Stimulated activated CD4-positive, alpha-beta T cell treated with anti-CD3 and anti-CD28 coated beads, Interleukin-4, amount 100 ng/mL, for 48 hours (primary cell): ENCODE data around the gene KDM3B.
A peak's percentile ranks its signal among the peaks of the same experiment; 100 is the strongest.
"Not testable (repeated sequence)": the region's sequence is repeated elsewhere in the genome, so short reads cannot be mapped to it uniquely, and the experiment has no call there.

ENCODE experiments used
- DNase-seq, 2 donors: peaks; one replicate each; pipeline ENCODE4 v3.0.0-alpha.2; 2020; ENCODE audit warnings: low read depth in 2 of 2

Gene KDM3B

DNA sequence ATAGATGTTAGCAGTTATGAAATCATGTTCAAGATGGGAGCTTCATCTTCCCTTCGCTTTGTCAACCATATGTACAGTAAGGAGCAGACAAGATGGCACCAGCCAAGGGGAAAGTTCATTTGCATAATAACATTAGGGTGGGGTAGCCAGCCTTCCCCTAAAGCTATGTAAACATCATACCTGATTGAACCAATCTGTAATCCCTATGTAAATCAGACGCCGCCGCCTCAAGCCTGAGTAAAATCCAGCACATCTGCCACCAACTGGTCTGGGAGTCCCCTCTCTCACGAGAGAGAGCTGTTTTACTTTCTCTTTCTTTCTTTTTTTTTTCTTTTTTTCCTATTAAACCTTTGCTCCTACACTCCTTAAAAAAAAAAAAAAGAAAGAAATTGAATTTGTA, 55.5 kb downstream of the KDM3B start:
- DNase-seq: no peak

DNA sequence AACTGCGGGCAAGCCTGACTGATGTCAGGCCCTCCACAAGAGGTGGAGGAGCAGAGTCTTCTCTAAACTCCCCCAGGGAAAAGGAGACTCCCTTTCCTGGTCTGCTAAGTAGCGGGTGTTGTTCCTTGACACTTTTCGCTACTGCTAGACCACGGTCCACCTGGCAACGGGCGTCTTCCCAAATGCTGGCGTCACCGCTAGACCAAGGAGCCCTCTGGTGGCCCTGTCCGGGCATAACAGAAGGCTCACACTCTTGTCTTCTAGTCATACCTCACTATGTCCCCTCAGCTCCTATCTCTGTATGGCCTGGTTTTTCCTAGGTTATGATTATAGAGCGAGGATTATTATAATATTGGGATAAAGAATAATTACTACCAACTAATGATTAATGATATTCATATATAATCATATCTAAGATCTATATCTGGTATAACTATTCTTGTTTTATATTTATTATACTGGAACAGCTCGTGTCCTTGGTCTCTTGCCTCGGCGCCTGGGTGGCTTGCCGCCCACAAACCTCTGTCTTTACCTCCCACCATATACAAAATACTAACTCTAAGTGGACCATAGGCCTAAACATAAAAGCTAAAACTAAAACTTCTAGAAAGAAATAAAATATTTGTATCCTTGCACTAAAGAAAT, 58.6 kb downstream of the KDM3B start:
- DNase-seq: not testable (repeated sequence)

DNA sequence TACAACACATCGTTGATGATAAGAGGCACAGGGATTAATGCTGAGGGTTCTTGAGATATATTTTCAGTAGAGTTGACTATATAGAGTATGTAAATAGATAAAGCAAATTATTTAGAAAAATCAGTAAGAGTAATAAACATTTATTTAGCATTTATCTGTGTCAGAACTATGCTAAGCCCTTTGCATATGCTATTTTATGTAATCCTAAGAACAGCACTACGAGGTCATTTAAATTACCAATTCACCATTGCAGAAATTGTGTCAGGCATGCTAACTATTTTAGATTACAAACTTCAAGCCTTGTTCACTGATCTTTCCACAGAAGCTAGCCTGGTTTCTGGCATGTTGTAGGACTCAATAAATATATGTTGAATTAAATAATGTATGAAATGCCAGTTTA, 66.0 kb downstream of the KDM3B start:
- DNase-seq: no peak

DNA sequence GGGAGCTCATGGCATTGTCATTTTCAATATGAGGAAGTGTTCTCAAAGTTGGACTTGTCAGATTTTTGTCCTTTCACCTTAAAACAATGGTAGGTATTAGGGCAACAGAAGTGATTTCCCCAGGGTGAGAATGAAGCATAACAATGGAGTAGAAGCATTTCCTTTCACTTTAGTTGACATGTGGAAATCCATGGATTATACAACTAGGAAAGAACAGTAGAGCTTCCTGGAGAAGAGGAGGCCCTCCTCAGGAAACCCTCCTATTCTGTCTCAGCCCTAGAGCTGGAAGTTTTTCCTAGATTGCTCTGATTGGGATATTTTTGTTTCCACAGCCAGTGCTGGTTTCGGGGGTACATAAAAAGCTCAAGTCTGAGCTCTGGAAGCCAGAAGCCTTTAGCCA, 72.6 kb downstream of the KDM3B start:
- DNase-seq: no peak

DNA sequence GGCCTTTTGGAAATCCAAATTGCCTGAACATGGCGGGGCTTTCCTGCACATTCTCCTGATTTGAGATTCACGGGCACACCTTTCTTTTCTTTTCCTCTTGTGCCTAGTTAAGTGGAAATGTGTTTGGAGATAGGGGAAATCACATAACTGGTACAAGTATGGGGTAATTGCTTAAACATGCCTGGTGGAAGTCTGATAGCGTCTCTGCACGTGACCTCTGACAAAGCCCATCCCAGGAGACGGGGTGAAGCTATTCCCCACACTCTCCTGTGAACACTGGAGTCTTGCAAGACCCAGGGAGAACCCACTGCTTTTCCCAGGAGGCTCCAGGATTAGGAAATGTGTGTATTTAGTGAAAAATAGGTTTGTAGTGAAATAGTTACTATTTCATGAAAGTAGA, 83.5 kb downstream of the KDM3B start:
- no peak for DNase-seq

DNA sequence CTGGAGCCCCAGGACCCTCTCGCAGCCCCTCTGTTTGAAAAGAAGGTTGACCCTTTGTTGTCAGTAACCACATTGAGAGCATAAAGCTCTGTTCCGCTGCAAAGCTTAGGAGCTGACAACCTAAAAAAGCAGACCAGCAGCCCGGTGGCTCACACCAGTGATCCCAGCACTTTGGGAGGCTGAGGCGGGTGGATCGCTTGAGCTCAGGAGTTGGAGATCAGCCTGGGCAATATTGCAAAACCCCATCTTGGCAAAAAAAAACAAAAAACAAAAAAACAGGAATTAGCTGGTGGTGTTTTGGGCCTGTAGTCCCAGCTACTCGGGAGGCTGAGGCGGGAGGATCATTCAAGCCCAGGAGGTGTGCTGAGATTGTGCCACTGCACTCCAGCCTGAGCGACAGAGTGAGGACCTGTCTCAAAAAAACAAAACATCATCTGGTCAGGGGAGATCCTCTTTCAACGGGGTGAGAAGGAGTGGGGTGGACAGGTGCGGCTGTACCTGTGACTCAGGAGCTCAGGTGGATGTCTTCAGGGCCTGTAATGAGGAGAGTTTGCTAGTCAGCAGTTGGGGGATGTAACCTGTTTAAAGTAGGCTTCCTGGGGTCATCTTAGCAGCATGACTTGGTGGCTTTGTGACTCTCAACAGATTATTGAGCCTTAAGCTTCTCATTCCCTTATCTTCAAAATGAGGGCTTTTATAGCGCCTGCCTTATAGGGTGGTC, 85.7 kb downstream of the KDM3B start:
- DNase-seq: no peak

DNA sequence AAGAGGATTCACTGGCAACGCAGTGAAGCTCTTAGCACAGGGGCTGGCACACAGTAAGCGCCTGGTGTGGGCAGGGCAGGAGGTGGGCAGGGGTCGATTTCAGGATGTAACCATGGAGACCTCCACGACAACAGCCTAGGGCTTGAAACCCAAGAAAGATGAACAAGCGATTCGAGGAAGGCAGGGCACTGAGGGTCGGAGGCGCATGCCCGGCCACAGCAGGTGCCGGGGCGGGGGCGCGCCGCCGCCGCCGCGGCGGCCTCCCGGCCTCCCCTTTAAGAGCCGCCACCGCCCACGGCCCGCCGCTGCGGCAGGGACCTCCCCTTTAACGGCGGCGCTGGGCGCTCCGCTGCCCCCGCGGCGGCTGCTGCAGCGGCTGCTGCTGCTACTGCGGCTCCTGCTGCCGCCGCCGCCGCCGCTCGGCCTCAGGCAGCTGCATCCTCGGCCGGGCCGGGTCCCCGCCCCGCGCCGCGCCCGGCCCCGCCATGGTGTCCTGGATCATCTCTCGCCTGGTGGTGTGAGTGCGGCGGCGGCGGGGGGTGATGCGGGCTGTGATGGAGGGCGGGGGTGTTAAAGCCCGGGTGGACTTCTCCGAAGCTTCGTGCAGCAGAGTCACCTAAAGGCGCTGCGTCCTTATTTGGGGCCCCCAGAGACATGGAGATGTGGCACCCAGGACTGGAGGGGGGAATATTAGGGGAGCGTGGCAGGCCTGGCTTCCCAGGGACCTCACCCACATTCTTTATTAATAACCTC, 86.4 kb downstream of the KDM3B start, which contains the start of gene REEP2:
Gene REEP2 (plus strand): TSS at position 334 of the 753 bp plus-strand sequence. CDS start 152 bp downstream, at position 486.
- peak; percentile 67 to 69 for DNase-seq

DNA sequence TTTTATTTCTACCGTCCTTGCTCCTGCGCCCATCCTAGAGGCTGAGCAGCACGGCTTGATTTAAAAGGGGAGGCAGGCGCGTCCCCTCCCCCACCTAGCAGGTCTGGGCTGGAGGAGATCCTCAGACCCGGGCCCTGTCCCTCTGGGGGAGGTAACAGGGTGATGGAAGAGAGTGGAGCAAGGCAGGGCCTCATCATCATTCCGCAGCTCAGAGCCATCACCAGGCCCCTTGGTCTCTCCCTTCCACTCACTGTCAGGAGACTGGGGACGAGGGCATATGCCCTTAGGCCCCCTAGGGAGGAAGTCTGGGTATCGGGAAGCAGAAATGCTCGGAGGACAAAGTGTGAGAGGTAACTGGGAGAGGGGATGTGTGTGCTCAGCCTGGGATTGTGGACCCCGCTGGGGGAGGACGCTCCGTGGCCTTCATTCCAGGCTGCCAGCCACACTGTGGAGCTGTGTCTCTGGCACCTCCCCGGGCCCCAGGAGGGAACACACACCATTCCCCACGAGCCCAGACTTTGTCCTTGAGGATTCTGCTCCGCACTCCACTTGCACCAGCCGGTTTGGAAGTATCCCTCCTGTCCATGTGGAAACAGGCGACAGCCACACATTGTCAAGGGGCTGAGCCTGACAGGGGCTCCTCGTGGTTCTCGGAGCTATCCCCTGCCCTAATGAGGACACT, 87.1 kb downstream of the KDM3B start:
- no peak for DNase-seq

DNA sequence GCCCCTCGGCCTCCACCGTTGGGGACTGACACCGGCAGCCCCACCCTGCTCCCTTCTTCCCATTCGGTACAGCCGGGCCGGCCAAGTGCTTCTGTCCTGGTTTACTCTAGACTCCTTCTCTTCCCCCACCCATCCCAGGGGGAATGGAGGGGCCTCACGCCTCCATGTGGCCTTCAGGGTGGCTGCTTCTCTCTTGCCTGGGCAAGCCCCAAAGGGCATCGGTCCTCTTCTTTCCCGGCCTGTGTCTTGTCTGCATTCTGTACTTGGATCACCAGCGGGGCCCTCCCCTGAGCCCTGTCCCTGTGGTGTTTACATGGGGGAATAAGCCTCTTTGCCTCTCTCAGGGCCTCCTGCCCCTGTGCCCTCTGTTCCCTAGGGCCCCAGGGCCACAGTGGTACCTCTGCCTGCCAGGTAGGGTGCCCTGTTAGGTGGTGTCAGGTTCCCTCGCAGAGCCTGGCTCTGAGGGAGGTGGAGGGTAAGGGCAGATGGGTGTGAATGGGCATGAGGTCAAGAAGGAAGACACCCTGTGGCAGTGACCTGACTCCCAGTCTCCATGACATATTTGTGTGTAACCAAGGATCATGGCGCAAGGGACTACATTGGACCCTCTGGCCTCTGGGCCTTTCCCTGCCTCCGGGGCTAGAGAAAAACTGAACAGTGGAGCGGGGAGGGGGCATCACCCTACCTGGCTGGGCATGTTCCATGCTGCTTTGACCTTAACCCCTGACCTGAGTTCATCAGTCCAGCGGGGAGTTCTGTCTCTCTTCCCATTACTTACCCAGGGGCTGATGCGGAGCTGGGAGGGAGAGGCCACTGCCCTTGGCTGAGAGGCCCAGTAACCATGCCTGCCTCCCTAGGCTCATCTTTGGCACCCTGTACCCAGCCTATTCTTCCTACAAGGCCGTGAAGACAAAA, 87.9 kb downstream of the KDM3B start:
- no peak for DNase-seq

DNA sequence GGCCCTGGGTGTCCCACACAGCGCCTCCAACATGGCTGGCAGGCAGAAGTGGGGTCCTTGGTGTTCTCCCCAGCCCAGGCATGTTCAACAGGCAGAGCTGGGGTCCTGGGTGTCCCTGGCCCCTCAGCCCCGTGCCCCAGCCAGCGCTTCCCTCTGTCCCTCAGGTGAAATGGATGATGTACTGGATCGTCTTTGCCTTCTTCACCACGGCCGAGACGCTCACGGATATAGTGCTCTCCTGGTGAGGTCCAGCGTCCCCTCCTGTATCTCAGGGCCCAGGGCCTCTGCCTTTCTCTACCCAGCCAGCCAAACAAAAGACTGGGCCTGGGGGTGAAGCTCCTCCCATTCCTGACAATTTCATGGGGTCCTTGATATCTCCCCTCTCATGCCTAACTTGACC, 88.7 kb downstream of the KDM3B start:
- DNase-seq: no peak

DNA sequence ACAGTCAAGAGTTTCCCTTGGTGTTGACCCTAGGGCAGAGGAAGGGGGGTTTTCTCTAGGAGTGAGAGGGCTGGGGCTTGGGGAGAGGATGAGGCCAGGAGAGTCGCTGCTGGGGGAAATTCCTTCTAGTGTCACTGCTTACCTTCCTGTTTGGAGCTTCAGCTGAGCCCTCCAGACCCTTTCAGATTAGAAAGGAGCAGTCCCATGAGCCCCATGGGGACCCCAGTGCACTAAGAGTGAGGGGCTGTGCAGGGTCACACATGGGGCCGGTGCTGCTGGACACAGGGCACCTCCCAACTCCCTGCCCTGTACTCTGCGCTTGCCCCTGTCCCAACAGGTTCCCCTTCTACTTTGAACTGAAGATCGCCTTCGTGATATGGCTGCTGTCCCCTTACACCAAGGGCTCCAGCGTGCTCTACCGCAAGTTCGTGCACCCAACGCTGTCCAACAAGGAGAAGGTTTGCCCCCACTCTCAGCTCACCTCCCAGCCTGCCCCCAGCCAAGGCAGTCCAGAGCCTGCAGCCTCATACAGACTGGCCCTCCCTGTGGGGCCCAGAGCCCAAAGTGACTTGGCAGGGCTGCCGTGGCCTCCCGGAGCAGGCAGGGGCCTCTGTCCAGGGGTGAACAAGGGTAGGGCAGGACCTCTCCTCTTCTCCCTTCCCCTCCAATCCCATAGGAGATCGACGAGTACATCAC, 91.7 kb downstream of the KDM3B start:
- DNase-seq: no peak

DNA sequence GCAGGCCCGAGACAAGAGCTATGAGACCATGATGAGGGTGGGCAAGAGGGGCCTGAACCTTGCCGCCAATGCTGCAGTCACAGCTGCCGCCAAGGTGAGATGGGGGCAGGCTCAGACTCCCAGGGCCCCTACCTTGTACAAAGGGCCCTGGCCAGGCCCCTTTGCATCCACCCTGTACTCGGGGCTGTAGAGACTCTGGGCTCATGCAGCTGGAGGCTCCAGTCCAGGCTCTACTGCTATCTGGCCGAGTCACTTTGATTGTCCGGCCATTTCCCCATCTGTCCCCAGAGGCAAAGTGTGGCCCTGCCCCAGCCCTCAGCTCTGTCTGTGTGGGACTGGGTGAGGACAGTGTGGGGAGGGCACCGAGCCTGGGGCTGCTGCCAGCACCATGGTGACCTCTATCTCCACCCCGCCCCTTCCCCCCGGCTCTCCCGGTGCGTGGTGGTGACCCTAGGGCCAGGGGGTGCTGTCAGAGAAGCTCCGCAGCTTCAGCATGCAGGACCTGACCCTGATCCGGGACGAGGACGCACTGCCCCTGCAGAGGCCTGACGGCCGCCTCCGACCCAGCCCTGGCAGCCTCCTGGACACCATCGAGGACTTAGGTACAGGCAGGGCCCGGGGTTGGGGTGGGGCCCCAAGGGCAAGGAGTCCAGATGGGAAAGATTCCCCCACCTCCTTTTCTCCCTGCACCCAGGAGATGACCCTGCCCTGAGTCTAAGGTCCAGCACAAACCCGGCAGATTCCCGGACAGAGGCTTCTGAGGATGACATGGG, 92.5 kb downstream of the KDM3B start:
- no peak for DNase-seq

DNA sequence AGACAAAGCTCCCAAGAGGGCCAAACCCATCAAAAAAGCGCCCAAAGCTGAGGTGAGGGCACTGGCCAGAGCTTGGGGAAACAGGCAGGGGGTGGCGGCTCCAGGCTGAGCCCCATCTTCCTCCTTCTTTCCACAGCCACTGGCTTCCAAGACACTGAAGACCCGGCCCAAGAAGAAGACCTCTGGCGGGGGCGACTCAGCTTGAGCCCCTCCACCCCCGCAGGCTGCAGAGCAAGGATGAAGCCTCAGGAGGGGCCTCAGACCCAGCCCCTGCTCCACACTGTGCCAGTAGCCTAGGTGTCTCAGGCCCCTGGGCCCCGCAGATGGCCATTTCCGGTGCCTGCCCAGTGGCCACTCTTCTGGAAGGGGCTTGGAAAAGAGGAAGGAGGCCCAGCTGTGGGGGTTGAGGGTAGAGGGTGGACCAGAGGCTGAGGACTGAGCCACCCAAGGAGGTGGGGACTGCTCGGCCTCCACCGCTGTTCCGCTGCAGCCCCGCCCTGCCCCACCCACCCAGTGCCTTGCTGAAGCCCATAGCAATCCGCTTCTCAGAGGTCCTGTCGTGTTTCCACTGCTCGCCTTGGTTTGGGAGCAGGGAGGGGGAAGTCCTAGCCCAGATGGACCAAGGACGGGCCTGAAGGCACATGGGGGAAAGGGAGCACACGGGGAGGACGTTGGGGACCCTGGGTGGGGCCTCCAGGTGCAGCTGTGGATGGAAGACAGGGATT, 93.2 kb downstream of the KDM3B start:
- DNase-seq: no peak

DNA sequence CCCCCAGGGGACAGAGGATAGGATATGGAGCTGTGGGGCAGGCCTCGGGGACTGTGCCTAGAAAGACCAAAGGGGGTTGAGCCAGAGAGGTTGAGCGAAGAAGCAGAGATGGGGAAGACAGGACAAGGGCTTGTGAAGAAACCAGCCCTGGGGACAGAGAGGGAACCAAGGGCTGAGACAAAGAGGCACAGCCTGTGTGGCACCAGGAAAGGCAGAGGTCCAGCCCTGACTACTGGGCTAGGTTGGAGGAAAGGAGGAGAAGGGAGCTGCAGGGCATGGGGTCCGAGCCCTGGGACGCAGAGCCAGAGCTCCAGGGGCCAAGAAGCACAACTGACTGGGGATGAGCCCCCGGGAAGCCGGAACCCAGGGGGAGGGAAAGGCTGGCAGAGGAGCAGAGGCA, 95.6 kb downstream of the KDM3B start:
- DNase-seq: no peak

DNA sequence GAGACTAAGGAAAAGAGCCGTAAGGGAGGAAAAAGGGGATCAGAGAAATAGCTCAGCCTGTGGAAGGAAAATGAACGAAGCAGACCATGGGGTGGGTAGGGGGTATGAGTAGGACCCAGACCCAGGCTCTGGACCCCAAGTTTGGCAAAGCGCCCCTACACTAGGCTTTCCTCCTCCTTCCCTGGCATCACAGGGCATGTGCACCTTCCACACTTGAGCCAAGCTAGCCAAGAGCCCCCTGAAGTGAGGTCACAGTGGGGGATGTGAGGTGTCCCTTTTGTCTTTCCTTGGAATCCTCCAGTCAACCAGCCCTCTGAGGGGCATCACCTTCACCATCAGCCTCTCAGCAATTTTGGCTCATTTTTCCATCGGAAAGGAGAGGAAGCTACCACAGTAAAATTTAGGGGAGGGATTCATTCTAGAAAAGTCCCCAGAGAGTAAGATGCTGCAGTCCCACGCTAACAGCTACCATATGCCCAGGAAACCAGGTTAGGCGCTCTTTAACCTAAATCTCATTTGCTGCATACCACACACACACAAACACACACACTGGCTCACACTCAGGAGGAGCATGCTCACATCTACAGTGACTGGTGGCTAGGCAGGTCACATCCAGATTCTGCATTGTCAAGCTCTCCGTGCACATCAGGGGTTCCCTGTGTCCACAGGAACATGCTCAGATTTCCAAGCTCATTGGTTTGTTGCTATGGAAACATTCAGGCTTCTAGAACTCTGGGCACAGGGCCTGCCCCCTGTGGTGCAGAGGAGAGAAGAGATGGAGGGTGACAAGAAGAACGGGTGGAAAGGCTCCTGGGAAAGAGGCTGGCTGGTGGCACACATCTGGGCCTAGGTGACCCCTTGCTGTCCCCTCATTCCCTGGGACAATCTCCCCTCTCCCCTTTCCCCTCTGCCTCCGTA, 96.3 kb downstream of the KDM3B start:
- DNase-seq: no peak

DNA sequence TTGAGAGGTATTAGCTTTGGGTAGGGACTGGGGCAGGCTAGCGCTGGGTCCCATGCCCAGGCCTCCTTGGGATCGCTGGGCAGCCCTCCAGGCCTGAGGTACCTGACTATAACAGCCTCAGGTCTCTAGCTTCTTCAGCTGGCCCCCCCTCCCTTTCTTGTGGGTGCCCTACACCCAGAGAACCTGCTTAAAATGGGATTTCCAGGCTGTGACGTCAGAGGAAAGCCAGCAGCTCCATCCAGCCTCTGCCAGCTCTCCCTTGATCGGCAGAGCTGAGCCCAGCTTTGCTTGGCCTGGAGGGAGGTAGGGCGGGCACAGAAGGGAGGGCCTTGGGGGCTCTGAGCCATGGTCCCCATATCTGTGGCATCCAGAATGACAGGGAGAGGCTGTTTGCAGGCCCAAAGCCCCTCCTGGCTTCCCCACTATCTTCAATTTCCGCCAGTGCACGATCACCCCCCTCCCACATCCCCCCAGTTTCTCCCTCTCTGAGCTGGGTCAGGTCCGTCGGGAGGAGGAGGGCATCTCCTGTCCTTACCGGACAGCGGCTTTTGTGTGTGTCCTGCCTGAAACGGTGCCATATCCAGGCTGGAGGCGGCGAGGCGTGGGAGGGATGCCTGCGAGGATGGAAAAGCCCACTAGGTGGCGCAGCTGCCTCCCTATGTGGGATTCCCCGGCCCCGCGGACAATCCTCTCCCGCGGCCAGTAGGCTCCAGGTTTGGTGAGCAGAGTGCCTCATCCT, 97.2 kb downstream of the KDM3B start:
- peak; percentile 83 to 91 for DNase-seq

DNA sequence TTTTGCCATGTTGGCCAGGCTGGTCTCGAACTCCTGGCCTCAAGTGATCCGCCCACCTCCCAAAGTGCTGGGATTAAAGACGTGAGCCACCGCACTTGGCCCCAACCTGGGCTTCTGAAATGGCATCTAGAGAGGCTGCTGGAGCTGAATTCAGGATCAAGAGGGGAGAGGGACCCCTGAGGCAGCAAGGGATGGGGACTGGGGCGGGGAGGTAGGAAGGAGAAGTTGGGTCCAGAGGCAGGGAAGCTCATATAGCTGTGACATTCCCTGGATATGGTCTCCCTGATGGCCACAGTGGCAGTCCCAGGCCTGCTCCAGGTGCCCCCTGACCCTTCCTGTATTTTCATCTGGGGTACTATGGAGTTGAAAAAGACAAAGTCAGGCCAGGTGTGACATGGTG, 98.5 kb downstream of the KDM3B start:
- DNase-seq: no peak
